ES-I3 (cell line): ENCODE results near the gene GATA2.
A peak's percentile ranks its signal among the peaks of the same experiment; 100 is the strongest.

Source experiments
- H3K36me3 ChIP-seq: 2 replicates; pipeline ENCODE4 v1.6.1; 2013; ENCODE audit warnings: mild to moderate bottlenecking, low read length, control low read depth, moderate library complexity; ENCODE audit not compliant: insufficient read depth
- H3K4me1 ChIP-seq: 2 replicates; pipeline ENCODE4 v1.6.1; 2013; ENCODE audit warnings: mild to moderate bottlenecking, control low read depth, low read length; ENCODE audit not compliant: insufficient read depth
- H3K9ac ChIP-seq: 2 replicates; pipeline ENCODE4 v1.6.1; 2013; ENCODE audit warnings: low read depth, mild to moderate bottlenecking, low read length, moderate library complexity
- H3K9me3 ChIP-seq: 2 replicates; pipeline ENCODE4 v1.6.1; 2013; ENCODE audit warnings: mild to moderate bottlenecking, low read length, moderate library complexity; ENCODE audit not compliant: control insufficient read depth, insufficient read depth

The GATA2 gene

DNA sequence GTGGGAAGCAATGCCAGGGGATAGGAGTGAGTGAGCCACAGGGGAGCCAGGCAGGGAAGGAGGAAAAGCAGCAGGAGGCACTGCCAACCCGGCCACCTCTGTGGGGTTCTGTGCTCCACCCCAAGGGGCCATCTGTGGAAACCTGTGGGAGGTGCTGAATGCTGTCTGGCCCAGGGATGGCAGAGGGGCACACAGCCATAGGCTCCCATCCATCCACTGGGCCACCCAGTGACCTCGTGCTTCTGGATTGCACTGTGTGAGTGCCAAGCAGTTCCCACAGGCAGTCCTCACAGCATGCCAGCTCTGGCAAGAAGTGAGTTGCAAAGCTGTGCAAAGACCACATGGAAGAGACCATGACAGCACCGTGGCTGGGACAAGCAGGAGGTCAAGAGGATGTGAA, 53.8 kb downstream of the GATA2 start:
- Histone ChIP-seq H3K36me3 (no peaks in the 10 kb centered on the region), H3K9me3 (no peaks in the 10 kb centered on the region), H3K4me1 (peaks cover 10% of the 10 kb centered on the region; the same call in 1 of the 2 replicates), H3K9ac (no peak overlapping the region)

DNA sequence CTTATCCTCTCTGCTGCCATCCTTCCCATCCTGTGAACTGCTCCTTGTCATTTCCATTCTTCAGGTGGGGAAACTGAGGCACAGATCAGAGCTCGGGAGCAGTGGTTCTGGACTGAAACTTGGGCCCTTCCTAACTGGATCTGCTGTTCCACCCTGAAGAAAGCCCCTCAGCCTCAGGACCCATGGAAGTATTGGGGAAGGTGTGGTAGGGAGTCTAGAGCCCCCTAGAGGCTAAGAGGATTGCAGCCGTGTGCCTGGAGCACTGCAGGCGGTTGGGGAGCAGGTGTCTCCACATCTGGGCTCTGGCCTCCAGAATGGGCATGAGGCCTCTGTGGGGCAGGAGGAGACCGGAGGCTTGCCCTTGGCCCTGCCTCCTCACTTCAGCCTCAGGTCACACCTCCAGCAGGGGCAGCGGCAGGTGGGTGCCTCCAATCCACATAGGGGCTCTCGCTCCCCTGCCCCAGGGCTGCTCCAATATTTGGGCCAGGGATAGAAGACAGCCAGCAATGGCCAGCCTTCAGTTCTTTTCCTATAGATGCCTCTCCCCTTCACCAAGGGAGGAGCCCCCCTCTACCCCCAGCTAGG, 54.4 kb downstream of the GATA2 start:
- Histone ChIP-seq H3K36me3 (no peaks in the 10 kb centered on the region), H3K4me1 (peaks cover 15% of the 10 kb centered on the region; the same call in 1 of the 2 replicates), H3K9me3 (no peaks in the 10 kb centered on the region), H3K9ac (no peak overlapping the region)

DNA sequence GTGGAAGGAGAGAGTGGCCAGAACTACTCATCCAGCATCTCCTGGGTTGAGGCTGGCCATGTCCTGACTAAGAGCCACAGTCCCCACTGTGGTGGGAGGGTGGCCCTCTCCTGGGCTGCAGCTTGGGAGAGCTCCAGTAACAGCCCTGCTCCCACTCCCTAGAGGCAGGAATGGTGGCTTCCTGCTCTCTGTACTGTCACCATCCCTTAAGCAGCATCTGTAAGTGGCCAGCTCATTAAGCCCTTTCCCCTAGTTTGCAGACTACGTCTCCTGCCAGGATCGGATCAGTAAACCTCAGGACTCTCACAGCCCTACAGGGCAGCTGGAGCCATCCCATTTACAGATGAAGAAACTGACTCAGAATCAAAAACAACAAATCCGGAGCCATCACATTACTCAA, 56.8 kb downstream of the GATA2 start:
- Histone ChIP-seq H3K36me3 (no peaks in the 10 kb centered on the region), H3K9ac (no peak overlapping the region), H3K4me1 (peaks cover 18% of the 10 kb centered on the region; the same call in 1 of the 2 replicates), H3K9me3 (no peaks in the 10 kb centered on the region)

GRCh38 chr3:128435561-128435960, 57.4 kb downstream of the GATA2 start:
- peaks cover 18% of the 10 kb centered on the region; the same call in 1 of the 2 replicates for H3K4me1 ChIP-seq
- no peaks in the 10 kb centered on the region for H3K36me3 ChIP-seq
- no peaks in the 10 kb centered on the region for H3K9me3 ChIP-seq
- no peak overlapping the region for H3K9ac ChIP-seq

GRCh38 chr3:128435058-128435457, 57.9 kb downstream of the GATA2 start:
- Histone ChIP-seq H3K9me3 (no peaks in the 10 kb centered on the region), H3K4me1 (peaks cover 18% of the 10 kb centered on the region; the same call in 1 of the 2 replicates)

GRCh38 chr3:128434524-128434923, 58.5 kb downstream of the GATA2 start:
- Histone ChIP-seq H3K9ac (no peak overlapping the region), H3K36me3 (no peaks in the 10 kb centered on the region), H3K4me1 (peaks cover 18% of the 10 kb centered on the region; the same call in 1 of the 2 replicates), H3K9me3 (no peaks in the 10 kb centered on the region)

More at GRCh38 chr3:128435058-128435457, 57.9 kb downstream of the GATA2 start:
- no peak overlapping the region for H3K9ac ChIP-seq
- H3K36me3 ChIP-seq: no peaks in the 10 kb centered on the region

- Histone ChIP-seq H3K36me3 (no peaks in the 10 kb centered on the region), H3K4me1 (peaks cover 18% of the 10 kb centered on the region; the same call in 1 of the 2 replicates), H3K9me3 (no peaks in the 10 kb centered on the region), H3K9ac (no peak overlapping the region)
Observed at GRCh38 chr3:128433837-128434165, 59.2 kb downstream of the GATA2 start.

GRCh38 chr3:128432971-128433836, 59.8 kb downstream of the GATA2 start:
- Histone ChIP-seq H3K9ac (peak overlapping the region; percentile 28; the same call in 1 of the 2 replicates), H3K36me3 (no peaks in the 10 kb centered on the region), H3K9me3 (no peaks in the 10 kb centered on the region), H3K4me1 (peaks cover 18% of the 10 kb centered on the region; the same call in 1 of the 2 replicates)

DNA sequence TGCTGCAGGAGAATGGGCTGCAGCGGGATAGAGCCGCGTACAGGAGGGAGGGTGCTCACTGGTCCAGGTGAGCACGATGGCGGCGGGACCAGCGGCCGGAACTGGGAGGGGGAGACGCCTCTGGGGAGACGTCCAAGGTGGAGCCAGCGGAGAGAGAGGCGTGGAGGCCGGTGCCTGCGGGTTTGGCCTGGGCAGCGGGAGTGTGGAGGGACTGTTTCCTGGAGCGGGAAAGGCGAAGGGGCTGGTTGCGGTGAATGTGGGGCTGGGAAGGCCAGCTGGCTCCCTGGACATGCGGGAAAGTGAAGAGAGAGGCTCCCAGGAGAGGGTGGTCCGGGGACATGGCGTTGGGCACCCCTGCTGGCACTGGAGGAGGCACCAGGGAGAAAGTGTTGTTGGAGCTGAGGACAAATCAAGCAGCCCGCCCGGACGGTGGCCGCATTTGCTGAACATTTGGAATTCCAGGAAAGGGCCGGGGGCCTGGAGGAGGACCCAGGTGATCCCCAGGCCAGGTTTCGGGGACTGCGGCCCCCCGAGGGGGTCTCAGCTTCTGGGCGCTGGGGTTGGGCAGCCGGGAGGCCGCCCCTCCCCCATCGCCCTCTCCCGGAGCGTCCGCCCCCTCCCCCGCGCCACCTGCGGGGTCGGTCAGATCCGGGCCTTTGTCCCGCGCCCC, 60.6 kb downstream of the GATA2 start:
- Histone ChIP-seq H3K4me1 (peaks cover 18% of the 10 kb centered on the region; the same call in 1 of the 2 replicates), H3K36me3 (no peaks in the 10 kb centered on the region), H3K9ac (peak overlapping the region; percentile 28)

GRCh38 chr3:128431803-128432300, 61.1 kb downstream of the GATA2 start:
- H3K9ac ChIP-seq: peak overlapping the region; percentile 28; the same call in 1 of the 2 replicates
- H3K4me1 ChIP-seq: peaks cover 18% of the 10 kb centered on the region; the same call in 1 of the 2 replicates
- H3K36me3 ChIP-seq: no peaks in the 10 kb centered on the region
- H3K9me3 ChIP-seq: no peaks in the 10 kb centered on the region

More for the DNA sequence above, 60.6 kb downstream of the GATA2 start:
- H3K9me3 ChIP-seq: no peaks in the 10 kb centered on the region

- Histone ChIP-seq H3K36me3 (no peaks in the 10 kb centered on the region), H3K9me3 (no peaks in the 10 kb centered on the region), H3K4me1 (peaks cover 18% of the 10 kb centered on the region; the same call in 1 of the 2 replicates), H3K9ac (no peak overlapping the region)
Observed at GRCh38 chr3:128430731-128431130, 62.3 kb downstream of the GATA2 start.

DNA sequence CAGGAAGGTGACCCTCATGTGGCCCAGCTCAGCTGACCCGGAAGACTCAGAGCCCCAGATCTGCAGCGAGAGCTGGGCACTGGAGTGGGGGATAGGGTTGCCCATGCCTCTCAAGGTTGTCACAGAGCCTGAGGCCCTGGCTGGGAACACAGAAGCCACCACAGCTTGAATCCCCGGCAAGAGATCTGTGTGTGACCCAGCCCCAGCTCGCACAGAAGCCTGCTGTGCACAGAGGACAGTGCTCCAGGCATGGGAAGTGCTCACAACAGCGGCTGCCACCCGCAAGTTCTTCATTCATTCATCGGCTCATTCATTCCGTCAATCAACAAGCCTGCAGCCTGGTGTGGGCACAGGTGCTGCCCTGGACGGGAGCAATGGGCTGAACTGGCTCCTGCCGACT, 62.7 kb downstream of the GATA2 start:
- Histone ChIP-seq H3K9me3 (no peaks in the 10 kb centered on the region), H3K36me3 (no peaks in the 10 kb centered on the region), H3K9ac (no peak overlapping the region), H3K4me1 (peaks cover 18% of the 10 kb centered on the region; the same call in 1 of the 2 replicates)

DNA sequence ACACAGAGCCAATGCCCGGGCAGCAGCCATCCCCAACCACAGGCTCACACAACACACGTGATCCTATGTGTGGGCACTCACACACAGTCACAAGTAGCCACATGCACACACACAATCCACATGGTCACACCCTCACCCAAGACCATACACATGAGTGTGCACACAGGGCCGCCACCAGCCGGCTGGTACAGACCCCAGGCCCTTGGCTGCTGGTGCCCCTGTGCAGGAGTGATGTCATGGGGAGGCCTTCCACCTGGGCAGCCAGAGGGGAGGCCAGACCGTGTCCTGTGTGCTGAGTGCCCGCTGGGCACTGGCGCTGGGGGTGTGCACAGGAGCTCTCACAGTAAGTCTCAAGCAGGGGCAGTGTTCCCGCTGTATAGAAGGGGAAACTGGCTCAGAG, 63.2 kb downstream of the GATA2 start:
- no peak overlapping the region for H3K9ac ChIP-seq
- H3K36me3 ChIP-seq: no peaks in the 10 kb centered on the region
- H3K9me3 ChIP-seq: no peaks in the 10 kb centered on the region
- peaks cover 13% of the 10 kb centered on the region; the same call in 1 of the 2 replicates for H3K4me1 ChIP-seq
